Astrocyte of the spinal cord (primary cell): ENCODE results near the gene ERGIC2.

Experiments used
- DNase-seq: peaks from one replicate; pipeline ENCODE4 v3.0.0; 2011; ENCODE audit warnings: low read depth, low spot score
- H3K4me3 ChIP-seq: 2 replicates; pipeline ENCODE4 v1.5.1; 2011; ENCODE audit warnings: low read depth, mild to moderate bottlenecking, low read length, moderate library complexity
- in situ Hi-C: cut with HindIII; loops from 2 replicates; pipeline ENCODE4 v1.10.0; 2017; ENCODE audit warnings: low sequenced_read_pairs
- TF ChIP-seq, protein P1 (sequence below): IDR thresholded peaks from 2 replicates; pipeline ENCODE4 v1.5.1; 2012; ENCODE audit warnings: low read depth, mild to moderate bottlenecking, low read length, inconsistent platforms

ERGIC2 gene

DNA sequence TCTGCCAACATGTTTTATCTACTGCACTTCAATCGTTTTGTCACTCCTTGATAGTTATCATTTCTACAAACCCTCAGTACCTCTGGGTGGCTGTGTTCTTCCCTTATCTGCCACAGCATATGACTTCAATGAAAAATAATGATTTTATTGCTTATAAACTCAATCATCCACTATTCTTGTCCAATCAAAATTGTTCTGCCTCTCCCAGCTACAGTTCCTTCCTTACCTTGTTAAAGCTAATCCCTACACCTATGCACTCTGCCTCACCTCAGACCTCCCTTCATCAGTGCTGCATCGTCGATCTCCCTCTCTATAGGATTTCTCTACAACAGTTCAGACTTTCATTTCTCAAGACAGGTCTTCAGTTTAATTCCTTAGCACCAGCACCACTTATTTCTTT lies 58.8 kb downstream of the ERGIC2 start:
- no peak for DNase-seq
- in situ Hi-C loops = no loop called here
- TF ChIP-seq, protein P1, sequence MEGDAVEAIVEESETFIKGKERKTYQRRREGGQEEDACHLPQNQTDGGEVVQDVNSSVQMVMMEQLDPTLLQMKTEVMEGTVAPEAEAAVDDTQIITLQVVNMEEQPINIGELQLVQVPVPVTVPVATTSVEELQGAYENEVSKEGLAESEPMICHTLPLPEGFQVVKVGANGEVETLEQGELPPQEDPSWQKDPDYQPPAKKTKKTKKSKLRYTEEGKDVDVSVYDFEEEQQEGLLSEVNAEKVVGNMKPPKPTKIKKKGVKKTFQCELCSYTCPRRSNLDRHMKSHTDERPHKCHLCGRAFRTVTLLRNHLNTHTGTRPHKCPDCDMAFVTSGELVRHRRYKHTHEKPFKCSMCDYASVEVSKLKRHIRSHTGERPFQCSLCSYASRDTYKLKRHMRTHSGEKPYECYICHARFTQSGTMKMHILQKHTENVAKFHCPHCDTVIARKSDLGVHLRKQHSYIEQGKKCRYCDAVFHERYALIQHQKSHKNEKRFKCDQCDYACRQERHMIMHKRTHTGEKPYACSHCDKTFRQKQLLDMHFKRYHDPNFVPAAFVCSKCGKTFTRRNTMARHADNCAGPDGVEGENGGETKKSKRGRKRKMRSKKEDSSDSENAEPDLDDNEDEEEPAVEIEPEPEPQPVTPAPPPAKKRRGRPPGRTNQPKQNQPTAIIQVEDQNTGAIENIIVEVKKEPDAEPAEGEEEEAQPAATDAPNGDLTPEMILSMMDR = no peak
- no peak overlapping the region for H3K4me3 ChIP-seq

DNA sequence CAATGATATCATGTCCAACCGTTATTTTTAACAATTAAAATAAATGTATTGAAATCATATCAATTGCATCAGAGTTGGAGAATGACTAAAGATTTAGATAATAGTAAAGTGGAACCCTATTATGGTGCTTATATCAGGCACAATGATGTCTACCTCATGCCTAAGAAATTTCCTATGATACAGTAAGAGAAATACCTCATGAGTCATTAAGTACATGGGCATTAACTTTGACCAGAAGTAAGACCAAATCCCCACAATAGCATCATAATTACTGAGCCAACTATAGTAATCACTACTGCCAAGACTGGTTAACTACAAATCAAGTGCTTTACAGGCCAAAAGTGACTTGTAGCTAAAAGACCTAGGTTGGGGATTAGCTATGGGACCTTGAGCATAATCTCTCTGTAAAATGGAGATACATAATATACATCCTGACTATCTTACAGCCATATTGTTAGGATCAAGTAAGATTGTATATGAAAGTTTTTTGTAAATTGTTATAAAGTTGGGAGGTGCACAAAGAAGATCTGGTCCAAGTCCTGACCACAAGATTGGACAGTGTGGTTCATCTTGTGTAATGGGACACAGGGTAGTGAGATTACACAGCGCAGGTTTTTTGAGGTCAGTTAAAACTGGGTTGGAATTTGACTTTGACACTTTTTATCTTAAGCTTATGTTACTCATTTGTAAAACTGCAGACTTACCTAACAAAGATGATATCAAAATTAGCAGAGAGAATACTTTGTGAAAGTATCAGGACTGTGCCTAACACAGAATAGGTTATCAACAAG lies 60.5 kb downstream of the ERGIC2 start:
- in situ Hi-C loops = no loop called here
- H3K4me3 ChIP-seq = no peak overlapping the region
- peak; percentile 89 for DNase-seq
- TF ChIP-seq, protein P1 = no peak

DNA sequence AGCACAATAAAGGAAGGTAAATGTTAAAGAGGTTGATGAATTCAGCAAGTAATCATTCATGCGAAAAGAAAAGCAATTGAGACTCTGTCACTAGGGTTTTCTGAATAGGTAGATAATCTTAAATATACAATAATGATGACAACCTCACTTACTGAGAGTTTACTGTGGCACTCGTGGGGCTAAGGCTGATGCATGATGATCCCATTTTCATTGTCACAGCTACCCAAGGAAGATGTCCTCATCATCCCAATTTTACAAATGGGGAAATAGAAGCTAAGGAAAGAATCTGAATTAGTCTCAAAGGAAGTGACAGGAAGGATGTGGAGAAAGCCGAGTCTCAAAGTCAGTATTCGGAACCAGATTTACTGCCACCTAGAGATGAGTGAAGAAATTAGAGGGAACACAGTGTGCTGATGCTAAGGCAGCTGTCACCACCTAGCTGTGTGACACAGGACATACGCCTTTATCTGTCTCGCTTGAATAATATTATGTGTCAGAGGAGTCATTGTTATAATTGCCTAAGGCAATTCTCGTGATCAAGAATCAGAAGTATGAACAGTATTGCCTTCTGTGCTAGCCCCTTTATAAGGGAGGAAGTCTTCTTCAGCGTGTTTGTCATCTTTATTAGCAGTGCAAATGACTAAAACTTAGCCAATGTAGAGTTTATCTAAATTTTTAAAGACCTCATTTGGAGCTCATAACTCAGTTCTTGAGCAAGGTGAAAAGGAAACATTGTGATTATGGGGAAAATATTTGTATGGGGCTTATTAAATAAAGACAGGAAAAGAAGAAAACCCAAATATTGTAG lies 63.2 kb downstream of the ERGIC2 start:
- H3K4me3 ChIP-seq = no peak overlapping the region
- in situ Hi-C loops = no loop called here
- DNase-seq = peak; percentile 36
- TF ChIP-seq, protein P1 = peak; percentile 65

DNA sequence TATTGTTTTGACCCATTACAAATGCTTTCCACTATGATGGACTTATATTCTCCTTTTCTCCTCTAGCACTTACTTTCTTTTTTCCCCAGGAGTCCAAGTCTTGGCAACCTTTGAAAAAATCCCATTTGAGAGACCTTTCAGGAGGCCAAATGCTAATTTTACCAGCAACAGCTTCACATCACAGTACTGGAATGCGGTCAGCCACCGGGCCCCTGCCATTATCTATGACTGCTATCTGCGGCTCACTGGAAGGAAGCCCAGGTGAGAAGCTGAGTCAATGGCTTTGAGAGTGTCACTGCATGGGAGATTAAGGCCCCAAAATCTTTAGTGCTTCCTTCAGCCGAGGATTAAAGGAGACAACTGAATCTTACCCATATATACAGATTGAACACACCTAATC lies 64.2 kb downstream of the ERGIC2 start:
- peak; percentile 84 for DNase-seq
- TF ChIP-seq, protein P1 = no peak
- in situ Hi-C loops = no loop called here
- H3K4me3 ChIP-seq = no peak overlapping the region

DNA sequence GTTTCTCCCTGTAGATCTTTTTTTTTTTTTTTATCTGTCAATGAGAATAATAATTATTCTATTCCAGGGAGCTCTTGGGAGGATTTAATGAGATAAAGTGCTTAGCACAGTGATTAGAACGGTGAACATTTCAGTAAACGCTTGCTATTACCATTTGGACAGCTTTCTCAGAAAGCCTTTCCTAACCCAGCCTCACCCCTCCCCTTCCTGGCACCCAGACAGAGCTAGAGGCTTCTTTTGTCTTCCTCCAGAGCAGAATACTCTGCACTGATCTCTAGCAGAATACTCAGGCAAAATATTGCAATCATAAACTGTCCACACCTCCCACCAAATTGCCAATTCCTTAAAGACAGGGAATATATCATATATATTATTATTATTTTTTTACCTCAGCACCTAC lies 66.6 kb downstream of the ERGIC2 start:
- no peak overlapping the region for H3K4me3 ChIP-seq
- in situ Hi-C loops = no loop called here
- TF ChIP-seq, protein P1 = no peak
- DNase-seq = no peak

DNA sequence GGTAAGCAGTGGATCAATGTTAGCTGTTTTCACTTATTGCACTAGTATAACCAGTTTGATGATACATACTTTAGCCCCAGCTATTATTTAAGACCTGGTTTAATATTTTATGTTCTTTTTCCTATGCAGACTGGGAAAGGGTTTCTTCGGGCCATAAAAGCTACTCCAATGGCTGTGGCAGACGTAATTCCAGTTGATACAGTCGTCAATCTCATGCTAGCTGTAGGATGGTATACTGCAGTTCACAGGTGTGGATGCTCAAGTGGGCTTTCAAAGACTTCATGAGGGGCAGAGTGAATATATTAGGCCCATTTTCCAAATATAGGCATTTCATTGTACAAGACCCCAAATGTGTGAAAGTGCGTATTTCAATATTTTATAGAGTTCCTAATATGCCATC lies 70.1 kb downstream of the ERGIC2 start:
- in situ Hi-C loops = no loop called here
- TF ChIP-seq, protein P1 = no peak
- DNase-seq = no peak
- H3K4me3 ChIP-seq = no peak overlapping the region
